BE2C (cell line): Measurements from ENCODE around the gene FAM210A.

Source experiments
- DNase-seq: peaks from one replicate; pipeline ENCODE4 v3.0.0-alpha.2; 2020
- H3K27me3 ChIP-seq: fragments of 250-450 bp; sonication (Bioruptor Pico); 2 replicates; pipeline ENCODE4 v1.5.1; 2020; ENCODE audit warnings: mild to moderate bottlenecking
- H3K36me3 ChIP-seq: fragments of 250-450 bp; sonication (Bioruptor Pico); 2 replicates; pipeline ENCODE4 v1.5.1; 2020; ENCODE audit warnings: mild to moderate bottlenecking
- H3K4me1 ChIP-seq: fragments of 250-450 bp; sonication (Bioruptor Pico); 2 replicates; pipeline ENCODE4 v1.5.1; 2020
- H3K4me3 ChIP-seq: 2 replicates; pipeline ENCODE4 v1.5.1; 2011; ENCODE audit warnings: low read depth, low read length
- H3K9me3 ChIP-seq: fragments of 250-450 bp; sonication (Bioruptor Pico); 2 replicates; pipeline ENCODE4 v1.5.1; 2020
- CTCF ChIP-seq: IDR thresholded peaks from 2 replicates; pipeline ENCODE4 v1.5.1; 2012; ENCODE audit warnings: mild to moderate bottlenecking, low read depth, low read length

The FAM210A gene

GRCh38 chr18:13622751-13623150 is 103.6 kb downstream of the FAM210A start:
- Histone ChIP-seq H3K27me3 (no peaks in the 10 kb centered on the region), H3K36me3 (no peaks in the 10 kb centered on the region), H3K9me3 (no peaks in the 10 kb centered on the region), H3K4me3 (no peak overlapping the region), H3K4me1 (no peaks in the 10 kb centered on the region)
- DNase-seq = no peak
- TF ChIP-seq CTCF = no peak

- no peak for DNase-seq
- Histone ChIP-seq H3K4me3 (no peak overlapping the region), H3K4me1 (no peaks in the 10 kb centered on the region), H3K27me3 (no peaks in the 10 kb centered on the region), H3K9me3 (no peaks in the 10 kb centered on the region), H3K36me3 (no peaks in the 10 kb centered on the region)
- no peak for TF ChIP-seq CTCF
Measured at GRCh38 chr18:13621886-13622619, 104.3 kb downstream of the FAM210A start.

DNA sequence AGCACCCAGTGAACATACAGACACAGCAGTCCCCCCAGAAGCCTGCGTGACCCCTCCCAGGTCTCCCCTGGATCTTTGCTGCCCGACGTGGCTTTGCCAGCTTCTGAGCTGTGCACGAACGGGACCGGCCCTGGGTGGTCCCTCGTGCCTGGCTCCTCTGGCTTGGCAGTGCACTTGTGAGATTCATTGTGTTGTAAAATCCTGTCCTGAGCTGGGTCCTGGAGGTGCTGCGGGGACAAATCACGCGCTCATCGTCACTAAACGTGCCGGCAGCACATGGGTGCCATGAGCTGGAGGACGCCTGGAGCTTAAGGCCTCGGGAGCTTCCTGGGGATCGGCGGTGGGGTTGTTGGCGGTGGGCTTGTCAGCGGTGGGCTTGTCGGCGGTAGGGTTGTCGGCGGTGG is 104.9 kb downstream of the FAM210A start:
- no peaks in the 10 kb centered on the region for H3K27me3 ChIP-seq
- no peaks in the 10 kb centered on the region for H3K9me3 ChIP-seq
- no peaks in the 10 kb centered on the region for H3K36me3 ChIP-seq
- no peaks in the 10 kb centered on the region for H3K4me1 ChIP-seq
- H3K4me3 ChIP-seq = no peak overlapping the region
- TF ChIP-seq CTCF = no peak
- no peak for DNase-seq

- H3K9me3 ChIP-seq = no peaks in the 10 kb centered on the region
- H3K4me1 ChIP-seq = no peaks in the 10 kb centered on the region
- DNase-seq = no peak
- H3K4me3 ChIP-seq = no peak overlapping the region
- TF ChIP-seq CTCF = no peak
- H3K27me3 ChIP-seq = no peaks in the 10 kb centered on the region
- H3K36me3 ChIP-seq = no peaks in the 10 kb centered on the region
Measured at GRCh38 chr18:13620818-13621445, 105.4 kb downstream of the FAM210A start.

DNA sequence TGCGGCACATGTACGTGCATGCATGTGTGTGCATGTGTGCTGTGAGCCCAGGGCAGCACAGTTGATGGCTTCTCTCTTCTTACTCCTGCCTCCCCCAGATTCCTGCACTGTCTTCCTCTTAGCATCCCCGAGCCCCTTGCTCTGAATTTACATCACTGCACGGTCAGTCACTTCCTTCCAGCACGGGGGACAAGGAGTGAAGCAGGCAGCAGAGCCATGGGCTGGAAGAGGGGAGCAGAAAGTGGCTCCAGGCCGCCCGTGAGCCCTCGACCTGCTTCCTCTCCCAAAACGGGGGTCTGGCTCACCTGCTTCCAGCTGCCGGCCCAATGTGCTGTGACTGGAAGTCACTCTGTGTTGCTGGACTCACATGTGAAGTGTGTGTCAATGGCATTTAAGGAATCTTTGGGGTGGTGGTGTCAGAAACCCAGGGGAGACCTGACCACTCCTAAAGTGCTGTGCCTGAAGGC is 106.1 kb downstream of the FAM210A start:
- no peak overlapping the region for H3K4me3 ChIP-seq
- H3K27me3 ChIP-seq = no peaks in the 10 kb centered on the region
- TF ChIP-seq CTCF = no peak
- no peaks in the 10 kb centered on the region for H3K9me3 ChIP-seq
- DNase-seq = no peak
- H3K4me1 ChIP-seq = no peaks in the 10 kb centered on the region
- no peaks in the 10 kb centered on the region for H3K36me3 ChIP-seq

- Histone ChIP-seq H3K9me3 (no peaks in the 10 kb centered on the region), H3K4me1 (no peaks in the 10 kb centered on the region), H3K27me3 (no peaks in the 10 kb centered on the region), H3K4me3 (no peak overlapping the region), H3K36me3 (no peaks in the 10 kb centered on the region)
- no peak for TF ChIP-seq CTCF
- no peak for DNase-seq
Measured at GRCh38 chr18:13619505-13620205, 106.7 kb downstream of the FAM210A start.
